HepG2 (cell line): ENCODE data around the gene MYADML2. TPM values are rescaled to one million over a fixed set of nuclear protein-coding genes. Genes with fewer than 3 reads are reported as not detected.
A peak's percentile ranks its signal among the peaks of the same experiment; 100 is the strongest.

Experiments used
- CENPT ChIP-seq: sonication (generic); formaldehyde crosslinking; IDR thresholded peaks from 2 replicates; pipeline ENCODE4 v1.8.0; 2022; ENCODE audit warnings: low read depth, mild to moderate bottlenecking, moderate library complexity, missing genetic modification reagents
- ETS1 ChIP-seq: sonication (generic); formaldehyde crosslinking; IDR thresholded peaks from 2 replicates; pipeline ENCODE4 v1.4.0; 2020; ENCODE audit warnings: missing genetic modification reagents
- HDAC1 ChIP-seq: sonication (generic); formaldehyde crosslinking; IDR thresholded peaks from 2 replicates; pipeline ENCODE4 v1.5.1; 2020; ENCODE audit warnings: mild to moderate bottlenecking, missing genetic modification reagents
- HOXA5 ChIP-seq: sonication (generic); formaldehyde crosslinking; IDR thresholded peaks from 2 replicates; pipeline ENCODE4 v1.4.0; 2020; ENCODE audit warnings: missing genetic modification reagents
- NFATC3 ChIP-seq: sonication (generic); formaldehyde crosslinking; IDR thresholded peaks from 2 replicates; pipeline ENCODE4 v1.5.1; 2020; ENCODE audit warnings: mild to moderate bottlenecking, missing genetic modification reagents
- NFE2L2 ChIP-seq: fragments of 150-350 bp; IDR thresholded peaks from 2 replicates; pipeline ENCODE4 v1.6.1; 2014; ENCODE audit warnings: low read length
- PAF1 ChIP-seq: IDR thresholded peaks from 2 replicates; pipeline ENCODE4 v1.6.1; 2016; ENCODE audit warnings: missing genetic modification reagents, missing compliant biosample characterization
- SOX13 ChIP-seq, 3 experiments: fragments of 450-650 bp in 1 of 3; sonication (generic) in 1 of 3; formaldehyde crosslinking in 1 of 3; IDR thresholded peaks in 2 of 3; conservative IDR thresholded peaks in 1 of 3; 2 replicates each; pipeline versions ENCODE4 v1.5.0 to v1.6.1; 2016 to 2020; ENCODE audit warnings: antibody characterized with exemption in 1 of 3, mild to moderate bottlenecking in 1 of 3, missing compliant biosample characterization in 1 of 3, missing genetic modification reagents in 1 of 3, moderate library complexity in 1 of 3
- TEAD2 ChIP-seq: sonication (generic); formaldehyde crosslinking; IDR thresholded peaks from 2 replicates; pipeline ENCODE4 v1.9.0; 2021; ENCODE audit warnings: missing genetic modification reagents
- YEATS2 ChIP-seq: sonication (generic); formaldehyde crosslinking; IDR thresholded peaks from 2 replicates; pipeline ENCODE4 v1.4.0; 2020; ENCODE audit warnings: missing genetic modification reagents, borderline replicate concordance
- ZBTB44 ChIP-seq: sonication (generic); formaldehyde crosslinking; IDR thresholded peaks from 2 replicates; pipeline ENCODE4 v1.4.0; 2020; ENCODE audit warnings: missing genetic modification reagents
- ZKSCAN1 ChIP-seq: fragments of 150-350 bp; IDR thresholded peaks from 2 replicates; pipeline ENCODE4 v1.6.1; 2014; ENCODE audit warnings: low read length
- ZNF296 ChIP-seq: sonication (generic); formaldehyde crosslinking; conservative IDR thresholded peaks from 2 replicates; pipeline ENCODE4 v1.5.0; 2020; ENCODE audit warnings: mild to moderate bottlenecking, missing genetic modification reagents
- ZNF530 ChIP-seq: sonication (generic); formaldehyde crosslinking; IDR thresholded peaks from 2 replicates; pipeline ENCODE4 v1.5.0; 2020; ENCODE audit warnings: low read depth, mild to moderate bottlenecking, missing genetic modification reagents
- polyA plus RNA-seq, 8 experiments: library from polyadenylated mRNA; depleted of rRNA in 3 of 8; stranded (reverse) in 7 of 8; unstranded in 1 of 8; fragments of >200 nt; fragmentation: Illumina TruSeq in 4 of 8; extraction: Trizol in 4 of 8; gene quantifications; 2 replicates each; pipeline versions ENCODE4 v1.2.1 to v1.2.3, GENCODE V29; 2011 to 2016; ENCODE audit warnings: low read depth in 4 of 8, missing spikeins in 1 of 8, mixed read lengths in 1 of 8; ENCODE audit not compliant: insufficient read depth in 1 of 8
- total RNA-seq, 5 experiments: library from RNA; depleted of rRNA; stranded (reverse); fragments of >200 nt; fragmentation: Illumina TruSeq; extraction: Trizol; gene quantifications; 2 replicates each; pipeline ENCODE4 v1.2.3, GENCODE V29; 2016; ENCODE audit warnings: low read depth in 1 of 5
- TF ChIP-seq, protein P1 (sequence below): sonication (generic); formaldehyde crosslinking; IDR thresholded peaks from 2 replicates; pipeline ENCODE4 v1.5.1; 2020; ENCODE audit warnings: mild to moderate bottlenecking, missing genetic modification reagents, borderline replicate concordance
- TF ChIP-seq, protein P2 (sequence below): sonication (generic); formaldehyde crosslinking; IDR thresholded peaks from 2 replicates; pipeline ENCODE4 v1.4.0; 2020; ENCODE audit warnings: missing genetic modification reagents, borderline replicate concordance

The MYADML2 gene
- total and polyA plus RNA-seq, 2 of the 13 experiments (the other 11 are each of a cell fraction or from before 2014, with no cell fraction given) = not detected

GRCh38 chr17:81994593-81995462 is 47.8 kb upstream of the MYADML2 start (continued):
- TF ChIP-seq, protein P1, sequence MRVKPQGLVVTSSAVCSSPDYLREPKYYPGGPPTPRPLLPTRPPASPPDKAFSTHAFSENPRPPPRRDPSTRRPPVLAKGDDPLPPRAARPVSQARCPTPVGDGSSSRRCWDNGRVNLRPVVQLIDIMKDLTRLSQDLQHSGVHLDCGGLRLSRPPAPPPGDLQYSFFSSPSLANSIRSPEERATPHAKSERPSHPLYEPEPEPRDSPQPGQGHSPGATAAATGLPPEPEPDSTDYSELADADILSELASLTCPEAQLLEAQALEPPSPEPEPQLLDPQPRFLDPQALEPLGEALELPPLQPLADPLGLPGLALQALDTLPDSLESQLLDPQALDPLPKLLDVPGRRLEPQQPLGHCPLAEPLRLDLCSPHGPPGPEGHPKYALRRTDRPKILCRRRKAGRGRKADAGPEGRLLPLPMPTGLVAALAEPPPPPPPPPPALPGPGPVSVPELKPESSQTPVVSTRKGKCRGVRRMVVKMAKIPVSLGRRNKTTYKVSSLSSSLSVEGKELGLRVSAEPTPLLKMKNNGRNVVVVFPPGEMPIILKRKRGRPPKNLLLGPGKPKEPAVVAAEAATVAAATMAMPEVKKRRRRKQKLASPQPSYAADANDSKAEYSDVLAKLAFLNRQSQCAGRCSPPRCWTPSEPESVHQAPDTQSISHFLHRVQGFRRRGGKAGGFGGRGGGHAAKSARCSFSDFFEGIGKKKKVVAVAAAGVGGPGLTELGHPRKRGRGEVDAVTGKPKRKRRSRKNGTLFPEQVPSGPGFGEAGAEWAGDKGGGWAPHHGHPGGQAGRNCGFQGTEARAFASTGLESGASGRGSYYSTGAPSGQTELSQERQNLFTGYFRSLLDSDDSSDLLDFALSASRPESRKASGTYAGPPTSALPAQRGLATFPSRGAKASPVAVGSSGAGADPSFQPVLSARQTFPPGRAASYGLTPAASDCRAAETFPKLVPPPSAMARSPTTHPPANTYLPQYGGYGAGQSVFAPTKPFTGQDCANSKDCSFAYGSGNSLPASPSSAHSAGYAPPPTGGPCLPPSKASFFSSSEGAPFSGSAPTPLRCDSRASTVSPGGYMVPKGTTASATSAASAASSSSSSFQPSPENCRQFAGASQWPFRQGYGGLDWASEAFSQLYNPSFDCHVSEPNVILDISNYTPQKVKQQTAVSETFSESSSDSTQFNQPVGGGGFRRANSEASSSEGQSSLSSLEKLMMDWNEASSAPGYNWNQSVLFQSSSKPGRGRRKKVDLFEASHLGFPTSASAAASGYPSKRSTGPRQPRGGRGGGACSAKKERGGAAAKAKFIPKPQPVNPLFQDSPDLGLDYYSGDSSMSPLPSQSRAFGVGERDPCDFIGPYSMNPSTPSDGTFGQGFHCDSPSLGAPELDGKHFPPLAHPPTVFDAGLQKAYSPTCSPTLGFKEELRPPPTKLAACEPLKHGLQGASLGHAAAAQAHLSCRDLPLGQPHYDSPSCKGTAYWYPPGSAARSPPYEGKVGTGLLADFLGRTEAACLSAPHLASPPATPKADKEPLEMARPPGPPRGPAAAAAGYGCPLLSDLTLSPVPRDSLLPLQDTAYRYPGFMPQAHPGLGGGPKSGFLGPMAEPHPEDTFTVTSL (CRISPR knock-in tag) = peak; percentile 77
- no peak for TF ChIP-seq CENPT (CRISPR knock-in tag)
- peak; percentile 77 for TF ChIP-seq SOX13 (IDR thresholded peaks at IDR 0.05)
- peak in 1 of 2 experiments; percentile 91; a peak in 2 of 4 replicates for TF ChIP-seq SOX13 (CRISPR knock-in tag; conservative IDR thresholded peaks at IDR 0.05 in 1 of 2, IDR thresholded peaks at IDR 0.05 in 1 of 2)
- peak; percentile 21; the same call in 1 of the 2 replicates for TF ChIP-seq YEATS2 (CRISPR knock-in tag)
- peak; percentile 76 for TF ChIP-seq HDAC1
- no peak for TF ChIP-seq NFATC3 (CRISPR knock-in tag)
- 0 out of 2 replicates have a peak, but pooled peaks have one; percentile 79 for TF ChIP-seq ZNF530
- TF ChIP-seq HOXA5 (CRISPR knock-in tag) = no peak; the same call in 1 of the 2 replicates
- peak; percentile 34; the same call in 1 of the 2 replicates for TF ChIP-seq ZNF296
- TF ChIP-seq, protein P2, sequence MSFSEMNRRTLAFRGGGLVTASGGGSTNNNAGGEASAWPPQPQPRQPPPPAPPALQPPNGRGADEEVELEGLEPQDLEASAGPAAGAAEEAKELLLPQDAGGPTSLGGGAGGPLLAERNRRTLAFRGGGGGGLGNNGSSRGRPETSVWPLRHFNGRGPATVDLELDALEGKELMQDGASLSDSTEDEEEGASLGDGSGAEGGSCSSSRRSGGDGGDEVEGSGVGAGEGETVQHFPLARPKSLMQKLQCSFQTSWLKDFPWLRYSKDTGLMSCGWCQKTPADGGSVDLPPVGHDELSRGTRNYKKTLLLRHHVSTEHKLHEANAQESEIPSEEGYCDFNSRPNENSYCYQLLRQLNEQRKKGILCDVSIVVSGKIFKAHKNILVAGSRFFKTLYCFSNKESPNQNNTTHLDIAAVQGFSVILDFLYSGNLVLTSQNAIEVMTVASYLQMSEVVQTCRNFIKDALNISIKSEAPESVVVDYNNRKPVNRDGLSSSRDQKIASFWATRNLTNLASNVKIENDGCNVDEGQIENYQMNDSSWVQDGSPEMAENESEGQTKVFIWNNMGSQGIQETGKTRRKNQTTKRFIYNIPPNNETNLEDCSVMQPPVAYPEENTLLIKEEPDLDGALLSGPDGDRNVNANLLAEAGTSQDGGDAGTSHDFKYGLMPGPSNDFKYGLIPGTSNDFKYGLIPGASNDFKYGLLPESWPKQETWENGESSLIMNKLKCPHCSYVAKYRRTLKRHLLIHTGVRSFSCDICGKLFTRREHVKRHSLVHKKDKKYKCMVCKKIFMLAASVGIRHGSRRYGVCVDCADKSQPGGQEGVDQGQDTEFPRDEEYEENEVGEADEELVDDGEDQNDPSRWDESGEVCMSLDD (CRISPR knock-in tag) = peak; percentile 65; the same call in 1 of the 2 replicates
- TF ChIP-seq NFE2L2 = no peak
- TF ChIP-seq ZKSCAN1 = no peak
- no peak for TF ChIP-seq ZBTB44 (CRISPR knock-in tag)
- TF ChIP-seq ETS1 (CRISPR knock-in tag) = peak; percentile 61; the same call in 1 of the 2 replicates
- TF ChIP-seq PAF1 (CRISPR knock-in tag) = 0 out of 2 replicates have a peak, but pooled peaks have one; percentile 38
- no peak for TF ChIP-seq TEAD2 (CRISPR knock-in tag)
